Activated T-helper 1 cell treated with anti-CD3 and anti-CD28 coated beads, Interleukin-2, amount 50 U/mL, for 16 hours (primary cell): Measurements from ENCODE around the gene ORC4.
A peak's percentile ranks its signal among the peaks of the same experiment; 100 is the strongest.
"Not testable (repeated sequence)": the region's sequence is repeated elsewhere in the genome, so short reads cannot be mapped to it uniquely, and the experiment has no call there.

ENCODE experiments used
- DNase-seq, 2 donors: peaks; one replicate each; pipeline ENCODE4 v3.0.0-alpha.2; 2020; ENCODE audit warnings: low read depth in 1 of 2, low spot score in 1 of 2

The ORC4 gene

GRCh38 chr2:148021059-148021861 is 723 bp upstream of the ORC4 start, which contains the start of gene MBD5:
Gene MBD5, plus strand, starts transcription at chr2:148021091.
- DNase-seq: peak; percentile 13 to 42

GRCh38 chr2:148014616-148015015 is 5.9 kb downstream of the ORC4 start:
- DNase-seq: no peak

GRCh38 chr2:148013876-148014275 is 6.7 kb downstream of the ORC4 start:
- DNase-seq: no peak

GRCh38 chr2:148008411-148008810 is 12.1 kb downstream of the ORC4 start:
- not testable (repeated sequence) for DNase-seq

- no peak for DNase-seq
These were observed 13.2 kb downstream of the ORC4 start for GRCh38 chr2:148007219-148007900.

GRCh38 chr2:148006249-148007007 is 14.1 kb downstream of the ORC4 start:
- DNase-seq: no peak

GRCh38 chr2:148002420-148002819 is 18.1 kb downstream of the ORC4 start:
- DNase-seq: not testable (repeated sequence)

- DNase-seq: no peak
These were observed 20.4 kb downstream of the ORC4 start for GRCh38 chr2:148000095-148000494.

GRCh38 chr2:147999126-147999525 is 21.4 kb downstream of the ORC4 start:
- no peak for DNase-seq

GRCh38 chr2:147998203-147998602 is 22.3 kb downstream of the ORC4 start:
- DNase-seq: no peak

GRCh38 chr2:147996828-147997227 is 23.7 kb downstream of the ORC4 start:
- DNase-seq: no peak

- not testable (repeated sequence) for DNase-seq
These were observed 25.6 kb downstream of the ORC4 start for GRCh38 chr2:147994965-147995364.

- no peak for DNase-seq
These were observed 30.6 kb downstream of the ORC4 start for GRCh38 chr2:147989809-147990403.

- no peak for DNase-seq
These were observed 31.4 kb downstream of the ORC4 start for GRCh38 chr2:147989102-147989501.

GRCh38 chr2:147980940-147981528 is 39.5 kb downstream of the ORC4 start:
- no peak for DNase-seq

GRCh38 chr2:147977679-147978078 is 42.9 kb downstream of the ORC4 start:
- DNase-seq: no peak

- DNase-seq: no peak
These were observed 44.4 kb downstream of the ORC4 start for GRCh38 chr2:147976102-147976501.

- no peak for DNase-seq
These were observed 52.0 kb downstream of the ORC4 start for GRCh38 chr2:147968571-147968970.

- DNase-seq: no peak
These were observed 68.4 kb downstream of the ORC4 start for GRCh38 chr2:147952118-147952517.

- DNase-seq: no peak
These were observed 74.9 kb downstream of the ORC4 start for GRCh38 chr2:147945660-147946059.

GRCh38 chr2:147939313-147939712 is 81.2 kb downstream of the ORC4 start:
- no peak for DNase-seq
